Measurements from ENCODE around the gene SRRM5. TPM values are rescaled to one million over a fixed set of nuclear protein-coding genes. Genes with fewer than 3 reads are reported as not detected.

The SRRM5 gene
- total and polyA plus RNA-seq, 2 of the 13 experiments (the other 11 are each of a cell fraction or from before 2014, with no cell fraction given), result 0.11 to 0.16 TPM

- no peak for TF ChIP-seq PRDM10 (CRISPR knock-in tag; IDR thresholded peaks at IDR 0.05; ENCODE audit: low read depth)
- no peak for TF ChIP-seq ZNF614 (CRISPR knock-in tag; IDR thresholded peaks at IDR 0.05; ENCODE audit: borderline replicate concordance)
- TF ChIP-seq GATAD1 (CRISPR knock-in tag; IDR thresholded peaks at IDR 0.05), result peak; percentile 49
- TF ChIP-seq HES4 (CRISPR knock-in tag; IDR thresholded peaks at IDR 0.05; ENCODE audit: borderline replicate concordance), result no peak
- no peak for TF ChIP-seq ZNF235 (CRISPR knock-in tag; IDR thresholded peaks at IDR 0.05; ENCODE audit: borderline replicate concordance)
- TF ChIP-seq TBP (CRISPR knock-in tag; IDR thresholded peaks at IDR 0.05), result no peak
- peak; percentile 34; the same call in 1 of the 2 replicates for TF ChIP-seq ZC3H13 (CRISPR knock-in tag; IDR thresholded peaks at IDR 0.05)
- TF ChIP-seq EEA1 (CRISPR knock-in tag; IDR thresholded peaks at IDR 0.05; ENCODE audit: borderline replicate concordance), result no peak
- no peak for TF ChIP-seq RFX1 (IDR thresholded peaks at IDR 0.05)
- no peak for TF ChIP-seq EHMT2 (IDR thresholded peaks at IDR 0.05; ENCODE audit: borderline replicate concordance, low read depth, low read length)
- 0 out of 2 replicates have a peak, but pooled peaks have one; percentile 11 for TF ChIP-seq ZSCAN31 (CRISPR knock-in tag; IDR thresholded peaks at IDR 0.05; ENCODE audit: low read depth)
- TF ChIP-seq KAT8 (CRISPR knock-in tag; IDR thresholded peaks at IDR 0.05), result peak; percentile 40; the same call in 1 of the 2 replicates
- TF ChIP-seq ZNF740 (CRISPR knock-in tag; IDR thresholded peaks at IDR 0.05), result no peak
- TF ChIP-seq ZNF414 (CRISPR knock-in tag; IDR thresholded peaks at IDR 0.05), result no peak
- peak; percentile 60 for TF ChIP-seq SALL1 (CRISPR knock-in tag; IDR thresholded peaks at IDR 0.05)
- no peak for TF ChIP-seq YEATS2 (CRISPR knock-in tag; IDR thresholded peaks at IDR 0.05; ENCODE audit: borderline replicate concordance)
- TF ChIP-seq RARA (CRISPR knock-in tag; IDR thresholded peaks at IDR 0.05), result no peak
- no peak for TF ChIP-seq HNF4A (CRISPR knock-in tag; IDR thresholded peaks at IDR 0.05)
- TF ChIP-seq ZNF749 (CRISPR knock-in tag; IDR thresholded peaks at IDR 0.05; ENCODE audit: borderline replicate concordance), result no peak
- TF ChIP-seq PHF20 (CRISPR knock-in tag; IDR thresholded peaks at IDR 0.05), result no peak; the same call in 1 of the 2 replicates
- TF ChIP-seq ZNF816 (CRISPR knock-in tag; IDR thresholded peaks at IDR 0.05; ENCODE audit: borderline replicate concordance), result peak; percentile 88; the same call in 1 of the 2 replicates
- 0 out of 2 replicates have a peak, but pooled peaks have one; percentile 14 for TF ChIP-seq CAMTA2 (CRISPR knock-in tag; IDR thresholded peaks at IDR 0.05; ENCODE audit: borderline replicate concordance)
- TF ChIP-seq ZNF598 (CRISPR knock-in tag; IDR thresholded peaks at IDR 0.05; ENCODE audit: borderline replicate concordance), result 0 out of 2 replicates have a peak, but pooled peaks have one; percentile 40
- no peak for TF ChIP-seq ETS1 (CRISPR knock-in tag; IDR thresholded peaks at IDR 0.05)
Measured at GRCh38 chr19:43594710-43595604, 16.9 kb upstream of the SRRM5 start (continued).

Measured in HepG2 (cell line).